GM12864 (cell line): Measurements from ENCODE around the gene OPCML.

Experiments used
- DNase-seq: peaks from one replicate; pipeline ENCODE4 v3.0.0-alpha.2; 2011; ENCODE audit warnings: low read depth
- H3K4me3 ChIP-seq: 2 replicates; pipeline ENCODE4 v1.5.1; 2011; ENCODE audit warnings: mild to moderate bottlenecking, low read depth, low read length, control low read depth
- CTCF ChIP-seq: IDR thresholded peaks from 2 replicates; pipeline ENCODE4 v1.5.1; 2011; ENCODE audit warnings: low read depth, mild to moderate bottlenecking, moderate library complexity, low read length, control low read depth, inconsistent platforms; ENCODE audit errors: missing control alignments

OPCML gene

GRCh38 chr11:132788816-132789325 is 743.4 kb downstream of the OPCML start:
- H3K4me3 ChIP-seq, result no peak overlapping the region
- TF ChIP-seq CTCF, result no peak
- DNase-seq, result no peak

GRCh38 chr11:132785878-132786277 is 746.4 kb downstream of the OPCML start:
- no peak overlapping the region for H3K4me3 ChIP-seq
- no peak for TF ChIP-seq CTCF
- no peak for DNase-seq

- no peak overlapping the region for H3K4me3 ChIP-seq
- TF ChIP-seq CTCF, result no peak
- DNase-seq, result no peak
These were observed 747.9 kb downstream of the OPCML start for GRCh38 chr11:132784441-132784840.

GRCh38 chr11:132782102-132782501 is 750.2 kb downstream of the OPCML start:
- DNase-seq, result no peak
- TF ChIP-seq CTCF, result no peak
- no peak overlapping the region for H3K4me3 ChIP-seq

GRCh38 chr11:132780046-132780445 is 752.3 kb downstream of the OPCML start:
- no peak overlapping the region for H3K4me3 ChIP-seq
- TF ChIP-seq CTCF, result no peak
- no peak for DNase-seq

GRCh38 chr11:132779497-132779896 is 752.8 kb downstream of the OPCML start:
- DNase-seq, result no peak
- TF ChIP-seq CTCF, result no peak
- H3K4me3 ChIP-seq, result no peak overlapping the region
